HEK293 (cell line): ENCODE data around the gene OR8H3.
"Not testable (repeated sequence)": the region's sequence is repeated elsewhere in the genome, so short reads cannot be mapped to it uniquely, and the experiment has no call there.

Source experiments
- CTCF ChIA-PET: fragments of 350-600 bp; formaldehyde crosslinking; extraction: SDS; loops from one replicate; lab custom pipeline; 2021; ENCODE audit warnings: antibody characterized with exemption; lab: Yijun Ruan, JAX
- POLR2A ChIA-PET: fragments of 300-600 bp; formaldehyde crosslinking; extraction: SDS; loops from one replicate; lab custom pipeline; 2020; ENCODE audit warnings: antibody characterized with exemption, inconsistent platforms; lab: Yijun Ruan, JAX
- H3K27ac ChIP-seq: fragments of 200-500 bp; sonication (Bioruptor generic); 2 replicates; pipeline ENCODE4 v1.5.1; 2014; ENCODE audit warnings: low read depth, low read length, control low read depth, inconsistent platforms; ENCODE audit errors: extremely low read depth
- H3K36me3 ChIP-seq, 2 experiments: fragments of 200-500 bp in 1 of 2; sonication (Bioruptor generic) in 1 of 2; 1 replicate in 1 of 2; 2 replicates in 1 of 2; pipeline ENCODE4 v1.5.1; 2014 to 2017; ENCODE audit warnings: inconsistent platforms in 2 of 2, low read length in 2 of 2; ENCODE audit not compliant: control insufficient read depth in 2 of 2, insufficient read depth in 1 of 2
- H3K4me1 ChIP-seq: fragments of 200-500 bp; sonication (Bioruptor generic); 2 replicates; pipeline ENCODE4 v1.5.1; 2014; ENCODE audit warnings: mild to moderate bottlenecking, low read length, inconsistent platforms; ENCODE audit not compliant: control insufficient read depth, insufficient read depth
- H3K4me3 ChIP-seq: 2 replicates; pipeline ENCODE4 v1.5.1; 2011; ENCODE audit warnings: low read depth, mild to moderate bottlenecking, control low read depth, low read length, moderate library complexity
- H3K9me3 ChIP-seq: fragments of 200-500 bp; sonication (Bioruptor generic); 2 replicates; pipeline ENCODE4 v1.5.1; 2014; ENCODE audit warnings: low read depth, low read length, inconsistent platforms; ENCODE audit not compliant: control insufficient read depth, insufficient read depth
- ELK4 ChIP-seq: IDR thresholded peaks from 2 replicates; pipeline ENCODE4 v1.6.1; 2011; ENCODE audit warnings: mild to moderate bottlenecking, low read depth, low read length, borderline replicate concordance
- KLF9 ChIP-seq: fragments of 450-650 bp; formaldehyde crosslinking; IDR thresholded peaks from 2 replicates; pipeline ENCODE4 v1.5.1; 2016; ENCODE audit warnings: missing biosample characterization, missing genetic modification characterization, low read depth
- REST ChIP-seq: fragments of 450-650 bp; formaldehyde crosslinking; IDR thresholded peaks from 2 replicates; pipeline ENCODE4 v1.5.1; 2016; ENCODE audit warnings: missing biosample characterization, missing genetic modification characterization
- SCRT2 ChIP-seq: fragments of 450-650 bp; formaldehyde crosslinking; IDR thresholded peaks from 2 replicates; pipeline ENCODE4 v1.5.1; 2016; ENCODE audit warnings: missing biosample characterization, missing genetic modification characterization
- ZNF10 ChIP-seq: fragments of 450-650 bp; formaldehyde crosslinking; IDR thresholded peaks from 2 replicates; pipeline ENCODE4 v1.5.1; 2017; ENCODE audit warnings: missing biosample characterization, missing genetic modification characterization
- ZNF132 ChIP-seq: fragments of 450-650 bp; formaldehyde crosslinking; IDR thresholded peaks from 2 replicates; pipeline ENCODE4 v1.5.1; 2017; ENCODE audit warnings: missing biosample characterization, missing genetic modification characterization, borderline replicate concordance
- ZNF133 ChIP-seq: fragments of 450-650 bp; formaldehyde crosslinking; IDR thresholded peaks from 2 replicates; pipeline ENCODE4 v1.5.1; 2016; ENCODE audit warnings: missing biosample characterization, missing genetic modification characterization
- ZNF146 ChIP-seq: fragments of 450-650 bp; formaldehyde crosslinking; IDR thresholded peaks from 2 replicates; pipeline ENCODE4 v1.5.1; 2016; ENCODE audit warnings: missing biosample characterization, missing genetic modification characterization
- ZNF148 ChIP-seq: fragments of 450-650 bp; formaldehyde crosslinking; IDR thresholded peaks from 2 replicates; pipeline ENCODE4 v1.5.0; 2017; ENCODE audit warnings: missing biosample characterization, missing genetic modification characterization, borderline replicate concordance
- ZNF280D ChIP-seq: fragments of 450-650 bp; formaldehyde crosslinking; IDR thresholded peaks from 2 replicates; pipeline ENCODE4 v1.5.1; 2016; ENCODE audit warnings: missing biosample characterization, missing genetic modification characterization
- ZNF354C ChIP-seq: fragments of 450-650 bp; formaldehyde crosslinking; IDR thresholded peaks from 2 replicates; pipeline ENCODE4 v1.5.1; 2016; ENCODE audit warnings: missing biosample characterization, missing genetic modification characterization, low read depth, borderline replicate concordance
- ZNF416 ChIP-seq: fragments of 450-650 bp; formaldehyde crosslinking; IDR thresholded peaks from 2 replicates; pipeline ENCODE4 v1.5.1; 2016; ENCODE audit warnings: missing biosample characterization, missing genetic modification characterization
- ZNF501 ChIP-seq: fragments of 450-650 bp; formaldehyde crosslinking; IDR thresholded peaks from 2 replicates; pipeline ENCODE4 v1.5.1; 2016; ENCODE audit warnings: missing biosample characterization, missing genetic modification characterization
- ZNF610 ChIP-seq: fragments of 450-650 bp; formaldehyde crosslinking; IDR thresholded peaks from 2 replicates; pipeline ENCODE4 v1.5.1; 2016; ENCODE audit warnings: missing biosample characterization, missing genetic modification characterization, borderline replicate concordance
- ZNF621 ChIP-seq: fragments of 450-650 bp; formaldehyde crosslinking; IDR thresholded peaks from 2 replicates; pipeline ENCODE4 v1.5.1; 2017; ENCODE audit warnings: missing biosample characterization, missing genetic modification characterization
- ZNF654 ChIP-seq: fragments of 450-650 bp; formaldehyde crosslinking; IDR thresholded peaks from 2 replicates; pipeline ENCODE4 v1.5.1; 2016; ENCODE audit warnings: low read depth, missing biosample characterization, missing genetic modification characterization
- ZNF670 ChIP-seq: fragments of 450-650 bp; formaldehyde crosslinking; IDR thresholded peaks from 2 replicates; pipeline ENCODE4 v1.5.1; 2016; ENCODE audit warnings: missing biosample characterization, missing genetic modification characterization, low read depth
- ZNF677 ChIP-seq: fragments of 450-650 bp; IDR thresholded peaks from 2 replicates; pipeline ENCODE4 v1.5.0; 2018; ENCODE audit warnings: missing biosample characterization, mild to moderate bottlenecking, missing genetic modification characterization, moderate library complexity
- ZNF837 ChIP-seq: fragments of 450-650 bp; formaldehyde crosslinking; IDR thresholded peaks from 2 replicates; pipeline ENCODE4 v1.5.1; 2016; ENCODE audit warnings: missing biosample characterization, missing genetic modification characterization

The OR8H3 gene

GRCh38 chr11:56143681-56144080 lies 21.5 kb downstream of the OR8H3 start:
- POLR2A ChIA-PET, CTCF ChIA-PET: not testable (repeated sequence)

GRCh38 chr11:56151376-56151775 lies 29.2 kb downstream of the OR8H3 start:
- no peaks in the 10 kb centered on the region for H3K36me3 ChIP-seq
- TF ChIP-seq ZNF146 (tag by site-specific recombination), result no peak
- no peak for TF ChIP-seq ZNF677 (tag by site-specific recombination)
- TF ChIP-seq ZNF837 (tag by site-specific recombination), result no peak
- TF ChIP-seq ZNF610 (tag by site-specific recombination), result no peak
- no peak for TF ChIP-seq ZNF501 (tag by site-specific recombination)
- TF ChIP-seq REST (tag by site-specific recombination), result no peak
- TF ChIP-seq ZNF280D (tag by site-specific recombination), result no peak
- no peak for TF ChIP-seq KLF9 (tag by site-specific recombination)
- TF ChIP-seq ELK4, result no peak
- TF ChIP-seq ZNF133 (tag by site-specific recombination), result no peak
- no peak for TF ChIP-seq SCRT2 (tag by site-specific recombination)
- no peak for TF ChIP-seq ZNF670 (tag by site-specific recombination)
- TF ChIP-seq ZNF354C, result no peak
- TF ChIP-seq ZNF148 (tag by site-specific recombination), result no peak
- no peak for TF ChIP-seq ZNF10
- no peak for TF ChIP-seq ZNF132
- no peak for TF ChIP-seq ZNF416 (tag by site-specific recombination)
- TF ChIP-seq ZNF621 (tag by site-specific recombination), result no peak
- TF ChIP-seq ZNF654 (tag by site-specific recombination), result no peak
- TF ChIP-seq, all 188 proteins: peak for 0
- Histone ChIP-seq H3K9me3 (no peaks in the 10 kb centered on the region), H3K4me3 (no peak overlapping the region), H3K4me1 (no peaks in the 10 kb centered on the region), H3K27ac (no peak overlapping the region)
- POLR2A ChIA-PET, result no interaction called here
- CTCF ChIA-PET, result no interaction called here

More at GRCh38 chr11:56143681-56144080, 21.5 kb downstream of the OR8H3 start:
- H3K4me1 ChIP-seq, H3K36me3 ChIP-seq, H3K4me3 ChIP-seq, H3K9me3 ChIP-seq, H3K27ac ChIP-seq: not testable (repeated sequence)
